H1 (cell line): Measurements from ENCODE around the gene RFX1. TPM values are rescaled to one million over a fixed set of nuclear protein-coding genes. Genes with fewer than 3 reads are reported as not detected.

Experiments
- ATF3 ChIP-seq: IDR thresholded peaks from 2 replicates; pipeline ENCODE4 v1.6.1; 2011; ENCODE audit warnings: low read depth, mild to moderate bottlenecking, low read length; ENCODE audit not compliant: insufficient read depth
- BCL11A ChIP-seq, 2 experiments: IDR thresholded peaks; one replicate each; pipeline ENCODE4 v1.6.1; 2011; ENCODE audit warnings: low read depth in 2 of 2, low read length in 2 of 2, mild to moderate bottlenecking in 2 of 2
- BRCA1 ChIP-seq: IDR thresholded peaks from 2 replicates; pipeline ENCODE4 v1.6.1; 2012; ENCODE audit warnings: low read depth, low read length, improper control_type of control experiment
- CTCF ChIP-seq, 3 experiments: IDR thresholded peaks; 1 replicate in 2 of 3; 2 replicates in 1 of 3; pipeline versions ENCODE4 v1.5.1 to v1.6.1; 2011; ENCODE audit warnings: low read length in 3 of 3, mild to moderate bottlenecking in 3 of 3, inconsistent platforms in 2 of 3, low read depth in 1 of 3, moderate library complexity in 1 of 3; ENCODE audit not compliant: insufficient read depth in 1 of 3; ENCODE audit errors: control extremely low read depth in 1 of 3
- EGR1 ChIP-seq: IDR thresholded peaks from 2 replicates; pipeline ENCODE4 v1.6.1; 2011; ENCODE audit warnings: low read depth, low read length, borderline replicate concordance
- EP300 ChIP-seq, 2 experiments: IDR thresholded peaks; 1 replicate in 1 of 2; 2 replicates in 1 of 2; pipeline ENCODE4 v1.6.1; 2011 to 2012; ENCODE audit warnings: low read depth in 2 of 2, low read length in 2 of 2, mild to moderate bottlenecking in 2 of 2, borderline replicate concordance in 1 of 2, inconsistent platforms in 1 of 2, moderate library complexity in 1 of 2
- JUND ChIP-seq: IDR thresholded peaks from 2 replicates; pipeline ENCODE4 v1.6.1; 2011; ENCODE audit warnings: mild to moderate bottlenecking, improper control_type of control experiment, low read length
- KDM1A ChIP-seq: fragments of 200-600, 300-600 bp; sonication (generic); IDR thresholded peaks from 2 replicates; pipeline ENCODE4 v1.7.1; 2016; ENCODE audit warnings: mild to moderate bottlenecking, low read length, borderline replicate concordance
- KDM4A ChIP-seq: IDR thresholded peaks from one replicate; pipeline ENCODE4 v1.7.1; 2012; ENCODE audit warnings: low read depth, mild to moderate bottlenecking, moderate library complexity, low read length, inconsistent platforms; ENCODE audit not compliant: severe bottlenecking
- NRF1 ChIP-seq: IDR thresholded peaks from 2 replicates; pipeline ENCODE4 v1.6.1; 2011; ENCODE audit warnings: mild to moderate bottlenecking, low read depth, low read length, improper control_type of control experiment
- PHF8 ChIP-seq: fragments of 200-600 bp; sonication (generic); conservative IDR thresholded peaks from 2 replicates; pipeline ENCODE4 v1.7.1; 2012; ENCODE audit warnings: low read depth, mild to moderate bottlenecking, inconsistent platforms, low read length, moderate library complexity
- POLR2AphosphoS5 ChIP-seq: IDR thresholded peaks from 2 replicates; pipeline ENCODE4 v1.6.1; 2011; ENCODE audit warnings: low read depth, low read length
- POU5F1 ChIP-seq: IDR thresholded peaks from 2 replicates; pipeline ENCODE4 v1.6.1; 2011; ENCODE audit warnings: low read depth, mild to moderate bottlenecking, low read length, moderate library complexity
- SAP30 ChIP-seq: fragments of 300-600 bp; sonication (generic); IDR thresholded peaks from 2 replicates; pipeline ENCODE4 v1.7.1; 2012; ENCODE audit warnings: low read length, moderate library complexity, mild to moderate bottlenecking, inconsistent platforms; ENCODE audit not compliant: insufficient read depth, insufficient replicate concordance
- SP1 ChIP-seq: IDR thresholded peaks from 2 replicates; pipeline ENCODE4 v1.6.1; 2011; ENCODE audit warnings: low read depth, low read length
- SP4 ChIP-seq: IDR thresholded peaks from 2 replicates; pipeline ENCODE4 v1.6.1; 2012; ENCODE audit warnings: low read length, inconsistent platforms
- SRF ChIP-seq: IDR thresholded peaks from 2 replicates; pipeline ENCODE4 v1.6.1; 2011; ENCODE audit warnings: mild to moderate bottlenecking, low read depth, low read length, moderate library complexity
- TAF7 ChIP-seq: optimal IDR thresholded peaks from 2 replicates; pipeline ENCODE3; 2011; ENCODE audit warnings: low read depth, mild to moderate bottlenecking, inconsistent platforms, low read length, moderate library complexity, borderline replicate concordance
- TBP ChIP-seq: IDR thresholded peaks from 2 replicates; pipeline ENCODE4 v1.6.1; 2011; ENCODE audit warnings: low read depth, low read length, improper control_type of control experiment
- USF2 ChIP-seq: IDR thresholded peaks from 2 replicates; pipeline ENCODE4 v1.6.1; 2011; ENCODE audit warnings: low read length, improper control_type of control experiment
- YY1 ChIP-seq: IDR thresholded peaks from 2 replicates; pipeline ENCODE4 v1.6.1; 2011; ENCODE audit warnings: low read depth, mild to moderate bottlenecking, low read length
- ZNF274 ChIP-seq: IDR thresholded peaks from 2 replicates; pipeline ENCODE4 v1.7.0; 2012; ENCODE audit warnings: low read length, borderline replicate concordance; ENCODE audit errors: extremely low read depth
- polyA plus RNA-seq, 7 experiments: library from polyadenylated mRNA; depleted of rRNA in 3 of 7; stranded (reverse) in 5 of 7; unstranded in 2 of 7; fragments of >200 nt in 5 of 7; fragments of 200-250 nt in 2 of 7; gene quantifications; 1 replicate in 5 of 7; 2 replicates in 1 of 7; 4 replicates in 1 of 7; pipeline versions ENCODE4 v1.2.1 to v1.2.3, GENCODE V29; 2011 to 2013; ENCODE audit warnings: missing spikeins in 2 of 7, mixed read lengths in 2 of 7
- total RNA-seq: library from RNA; stranded (reverse); fragmentation: NEBNext Ultra II Directional; extraction: Animal tissue kit (Norgen Biotek cat#: 25700); gene quantifications from 2 replicates; pipeline ENCODE4 v1.2.1, GENCODE V29; 2021

The RFX1 gene
- total and polyA plus RNA-seq, 2 of the 8 experiments (the other 6 are each of a cell fraction or from before 2014, with no cell fraction given) = 4.9 to 17.0 TPM

GRCh38 chr19:13963603-13964105, 42.5 kb downstream of the RFX1 start (continued):
- no peak for TF ChIP-seq SP1
- no peak for TF ChIP-seq SAP30
- TF ChIP-seq EGR1 = no peak
- TF ChIP-seq SP4 = no peak
- peak; percentile 41; the same call in 1 of the 2 replicates for TF ChIP-seq TBP
- no peak for TF ChIP-seq BRCA1
- no peak for TF ChIP-seq ZNF274
- TF ChIP-seq YY1 = no peak
- no peak for TF ChIP-seq NRF1
- TF ChIP-seq KDM1A = no peak
- TF ChIP-seq PHF8 = 0 out of 2 replicates have a peak, but pooled peaks have one; percentile 34
- TF ChIP-seq POLR2AphosphoS5 = peak; percentile 69
- no peak for TF ChIP-seq USF2
- TF ChIP-seq ATF3 = no peak
- TF ChIP-seq SRF = no peak
- peak; percentile 10 for TF ChIP-seq KDM4A
- no peak for TF ChIP-seq EP300 (IDR thresholded peaks at IDR 0.05; ENCODE audit: borderline replicate concordance in 1 of 2, low read depth in 2 of 2, low read length in 2 of 2)
- TF ChIP-seq CTCF (IDR thresholded peaks at IDR 0.05; ENCODE audit: control extremely low read depth in 1 of 3, insufficient read depth in 1 of 3, low read depth in 1 of 3, low read length in 3 of 3) = no peak
- no peak for TF ChIP-seq BCL11A (IDR thresholded peaks at IDR 0.05; ENCODE audit: low read depth in 2 of 2, low read length in 2 of 2)
- no peak for TF ChIP-seq JUND
- no peak for TF ChIP-seq TAF7
- no peak for TF ChIP-seq POU5F1
